ENCODE results near the gene RDX.

Gene RDX

DNA sequence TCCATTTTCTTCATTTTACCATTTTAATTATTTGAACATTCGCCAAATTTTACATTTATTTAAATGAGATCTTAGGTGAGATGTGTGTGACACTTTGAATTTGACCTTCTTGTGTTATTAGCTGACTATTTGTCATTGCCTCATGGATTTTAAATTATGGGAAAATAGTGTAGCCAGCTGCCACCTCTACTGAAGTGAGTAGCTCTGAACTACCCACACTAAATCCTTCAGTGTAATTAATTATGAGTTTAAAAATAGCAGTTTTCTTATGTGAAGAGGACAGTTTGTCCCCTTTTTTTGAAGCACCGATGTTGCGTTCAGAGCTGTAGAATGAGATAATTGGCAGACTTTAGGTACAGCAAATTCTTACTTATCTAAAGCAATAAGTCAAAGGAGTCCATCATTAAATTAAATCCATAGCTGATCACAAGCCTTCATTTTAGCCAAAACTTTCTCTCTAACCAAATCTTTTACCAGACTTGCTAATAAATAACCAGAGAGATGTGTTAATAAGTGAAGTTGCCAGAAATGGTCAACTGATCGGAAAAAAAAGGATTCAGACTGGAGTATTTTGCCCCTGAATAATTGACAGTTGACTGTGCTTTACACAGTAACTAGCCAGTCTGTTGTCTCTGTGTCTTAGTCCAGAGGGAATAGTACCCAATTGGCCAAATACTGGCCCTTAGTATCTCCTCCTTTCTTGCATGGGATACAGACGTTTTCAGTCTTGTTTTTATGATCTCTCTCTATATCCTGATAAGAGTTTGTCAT lies 128.2 kb downstream of the RDX start:
- no peak for FAIRE-seq

DNA sequence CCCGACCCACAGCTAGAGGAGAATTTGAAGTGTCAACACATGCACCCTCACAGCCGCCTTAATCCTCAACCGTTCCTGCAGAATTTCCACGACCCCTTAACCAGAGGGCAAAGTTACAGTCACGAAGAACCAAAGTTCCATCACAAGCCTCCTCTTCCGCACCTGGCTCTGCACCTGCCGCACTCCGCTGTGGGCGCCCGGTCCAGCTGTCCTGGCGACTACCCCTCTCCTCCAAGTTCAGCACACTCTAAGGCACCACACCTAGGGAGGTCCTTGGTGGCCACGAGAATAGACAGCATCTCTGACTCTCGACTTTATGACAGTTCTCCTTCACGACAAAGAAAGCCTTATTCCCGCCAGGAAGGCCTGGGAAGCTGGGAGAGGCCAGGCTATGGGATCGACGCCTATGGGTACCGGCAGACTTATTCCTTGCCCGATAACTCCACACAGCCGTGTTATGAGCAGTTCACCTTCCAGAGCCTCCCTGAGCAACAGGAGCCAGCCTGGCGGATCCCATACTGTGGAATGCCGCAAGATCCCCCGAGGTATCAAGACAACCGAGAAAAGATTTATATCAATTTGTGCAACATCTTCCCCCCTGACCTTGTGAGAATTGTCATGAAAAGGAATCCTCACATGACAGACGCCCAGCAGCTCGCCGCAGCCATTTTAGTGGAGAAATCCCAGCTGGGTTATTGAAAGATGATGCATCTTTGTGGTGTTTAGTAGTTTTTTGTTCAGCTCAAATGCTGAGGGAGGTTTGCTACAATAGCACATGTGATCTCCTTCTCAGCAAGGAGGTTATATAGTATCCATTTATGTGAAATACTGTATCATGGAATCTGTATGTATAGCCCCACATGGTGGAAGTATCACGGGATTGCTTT lies 131.1 kb downstream of the RDX start:
- FAIRE-seq: no peak

DNA sequence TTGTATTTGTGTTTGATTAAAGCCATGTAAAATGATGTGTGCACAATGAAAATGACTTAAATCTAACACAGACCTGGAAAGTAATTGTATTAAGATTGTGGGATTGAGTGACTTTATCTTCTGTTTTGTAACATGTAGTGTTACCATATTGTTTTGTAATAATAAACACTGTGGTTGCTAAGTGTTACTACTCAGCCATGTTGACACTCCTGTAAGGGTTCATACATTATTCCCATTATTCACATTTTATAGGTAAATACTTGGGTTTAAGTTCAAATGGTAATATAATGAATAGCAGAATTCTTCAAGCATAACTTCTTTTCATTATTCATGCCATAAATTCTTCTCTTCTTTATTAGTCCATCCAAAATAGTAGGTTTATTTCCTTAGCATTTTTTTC lies 134.2 kb downstream of the RDX start:
- no peak for FAIRE-seq

DNA sequence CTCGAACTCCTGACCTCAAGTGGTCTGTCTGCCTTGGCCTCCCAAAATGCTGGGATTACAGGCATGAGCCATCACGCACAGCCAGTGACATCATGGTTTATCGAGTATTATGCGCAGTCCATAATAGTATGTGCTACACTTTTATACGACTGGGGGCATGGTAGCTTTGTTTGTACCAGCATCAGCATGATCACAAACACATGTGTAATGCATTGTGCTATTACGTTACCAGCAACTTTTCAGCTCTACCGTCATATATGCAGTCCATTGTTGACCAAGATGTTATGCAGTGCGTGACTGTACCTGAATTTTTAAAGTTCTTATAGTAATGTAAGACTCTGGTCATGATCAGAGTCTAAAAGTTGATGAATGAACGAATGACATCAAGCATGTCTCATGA lies 135.4 kb downstream of the RDX start:
- no peak for FAIRE-seq

DNA sequence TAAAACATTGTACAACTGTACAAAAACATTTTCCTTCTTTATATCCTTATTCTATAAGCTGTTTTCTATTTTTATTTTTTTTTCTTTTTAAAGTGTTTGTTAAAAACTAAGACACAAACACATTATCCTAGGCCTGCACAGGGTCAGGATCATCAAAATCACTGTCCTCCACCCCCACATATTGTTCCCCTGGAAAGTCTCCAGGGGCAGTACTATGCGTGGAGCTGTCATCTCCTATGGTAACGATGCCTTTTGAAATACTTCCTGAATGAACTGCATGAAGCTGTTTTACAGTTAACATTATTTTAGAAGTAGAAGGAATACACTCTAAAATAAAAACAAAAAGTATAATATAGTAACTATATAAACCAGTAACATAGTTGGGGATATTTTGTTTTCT lies 136.0 kb downstream of the RDX start:
- no peak for FAIRE-seq

DNA sequence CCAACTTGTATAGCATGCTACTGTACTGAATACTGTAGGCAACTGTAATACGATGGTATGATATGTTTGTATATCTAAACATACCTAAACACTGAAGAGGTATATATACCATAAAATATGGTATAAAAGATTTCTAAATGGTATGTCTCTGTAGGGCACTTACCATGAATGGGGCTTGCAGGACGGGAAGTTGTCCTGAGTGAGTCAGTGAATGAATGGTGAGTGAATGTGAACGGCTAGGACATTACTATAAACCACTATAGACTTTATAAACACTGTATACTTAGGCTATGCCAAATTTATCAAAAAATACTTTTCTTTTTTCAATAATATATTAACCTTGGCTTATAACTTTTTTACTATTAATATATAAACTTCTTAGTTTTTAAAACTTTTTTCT lies 136.4 kb downstream of the RDX start:
- peak; percentile 31 for FAIRE-seq

DNA sequence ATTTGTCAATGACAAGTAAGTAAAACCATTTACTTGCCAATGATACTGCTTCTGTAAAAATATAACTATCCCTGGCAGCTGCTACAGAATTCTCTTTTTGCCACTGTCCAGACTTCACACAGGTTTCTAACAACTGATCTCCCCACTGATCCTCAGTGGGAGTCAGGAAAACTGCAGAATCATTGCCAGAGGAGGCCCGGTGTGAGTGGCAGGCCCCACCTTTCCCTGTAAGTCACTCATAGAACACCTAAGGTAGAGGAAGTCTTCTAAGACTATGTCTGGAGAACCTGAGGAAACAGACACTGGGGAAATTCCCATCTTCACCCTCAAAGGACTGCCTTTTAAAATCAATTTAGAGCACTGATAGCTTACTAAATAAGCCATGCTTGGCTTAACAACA lies 136.9 kb downstream of the RDX start:
- FAIRE-seq: no peak

DNA sequence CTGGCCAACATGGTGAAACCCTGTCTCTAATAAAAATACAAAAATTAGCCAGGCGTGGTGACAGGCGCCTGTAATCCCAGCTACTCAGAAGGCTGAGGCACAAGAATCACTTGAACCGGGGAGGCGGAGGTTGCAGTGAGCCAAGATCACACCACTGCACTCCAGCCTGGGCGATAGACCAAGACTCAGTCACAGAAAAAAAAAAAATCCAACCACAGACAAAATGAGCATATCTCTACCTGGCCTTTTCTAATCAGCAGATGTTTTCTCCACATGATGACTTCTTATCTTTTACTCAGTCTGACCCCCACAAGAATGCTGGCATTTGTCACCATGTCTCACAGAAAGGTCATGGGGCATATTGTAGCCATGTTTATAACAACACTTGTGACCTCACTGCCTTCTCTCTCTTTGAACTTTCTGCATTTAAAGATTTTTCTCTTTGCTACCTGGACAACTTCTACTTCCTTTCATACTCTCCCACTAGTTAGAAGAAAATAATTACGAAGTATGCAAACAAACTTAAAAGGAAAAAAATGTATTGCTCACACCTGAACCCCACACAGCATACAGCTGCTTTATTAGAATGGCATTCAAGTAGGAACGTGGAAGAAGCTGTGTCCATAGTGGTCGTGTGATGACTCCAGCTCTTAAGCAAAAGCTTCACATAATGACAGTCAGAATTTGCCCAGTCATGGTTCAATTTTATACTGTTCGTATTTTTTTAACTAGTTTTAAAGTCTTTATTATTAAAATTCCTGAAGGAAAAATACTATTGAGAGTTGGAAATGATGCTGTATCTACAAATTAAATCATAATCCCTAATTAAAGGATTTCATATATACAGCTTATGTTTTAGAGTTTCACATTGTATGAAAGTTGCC lies 137.9 kb downstream of the RDX start:
- no peak for FAIRE-seq

DNA sequence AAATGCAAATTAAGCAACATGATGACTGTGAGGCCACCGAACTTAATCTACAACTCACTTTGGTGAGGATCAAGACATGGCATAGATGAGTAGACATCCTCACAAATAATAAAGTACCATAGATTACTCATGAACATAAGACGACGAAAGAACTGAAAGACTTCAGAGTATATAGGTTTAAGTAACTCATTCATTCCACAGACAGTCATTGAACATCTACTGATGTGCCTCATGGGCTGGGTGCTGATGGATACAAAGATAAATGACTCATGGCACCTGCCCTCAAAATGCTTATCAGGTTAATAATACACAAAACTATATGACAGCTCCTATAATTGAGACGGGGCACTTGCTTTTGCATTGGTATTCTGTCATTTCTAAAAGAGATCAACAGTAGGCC lies 139.9 kb downstream of the RDX start:
- no peak for FAIRE-seq

DNA sequence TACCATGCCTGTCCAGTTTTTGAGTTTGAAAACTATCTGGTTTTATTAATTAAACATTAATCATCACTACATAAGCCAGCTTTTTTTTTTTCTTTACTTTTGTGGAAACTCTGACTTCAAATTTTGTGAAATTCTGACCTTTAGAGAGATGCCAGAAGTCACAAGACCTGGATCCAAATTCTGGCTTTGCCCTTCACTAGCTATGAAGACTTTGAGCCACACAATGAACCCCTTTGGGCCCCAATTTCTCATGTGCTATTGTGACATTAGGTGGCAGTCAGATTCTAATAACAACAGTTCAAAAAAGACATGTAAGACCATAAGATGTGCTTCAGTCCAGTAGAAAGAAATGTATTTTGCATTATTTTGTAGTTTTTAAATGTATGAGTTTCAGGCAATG lies 142.9 kb downstream of the RDX start:
- FAIRE-seq: no peak

DNA sequence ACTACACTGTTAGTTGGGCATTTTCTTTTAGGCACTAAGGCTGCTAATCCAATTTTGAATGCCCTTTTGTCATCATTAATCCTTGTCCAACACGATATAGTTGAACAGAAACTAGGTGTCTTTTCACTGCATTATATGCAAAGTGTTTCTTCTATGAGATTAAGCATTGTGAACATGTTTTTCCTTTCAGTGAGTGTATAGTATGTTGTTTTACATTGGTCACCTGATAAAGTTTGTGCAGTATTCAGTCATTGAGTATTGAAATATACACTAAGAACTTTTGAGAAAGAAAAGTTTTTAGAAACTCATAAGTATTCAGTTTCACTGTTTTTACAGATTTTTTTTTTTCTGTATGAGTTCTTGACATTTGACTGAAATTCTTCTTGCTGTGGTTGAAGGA lies 144.2 kb downstream of the RDX start:
- FAIRE-seq: no peak

DNA sequence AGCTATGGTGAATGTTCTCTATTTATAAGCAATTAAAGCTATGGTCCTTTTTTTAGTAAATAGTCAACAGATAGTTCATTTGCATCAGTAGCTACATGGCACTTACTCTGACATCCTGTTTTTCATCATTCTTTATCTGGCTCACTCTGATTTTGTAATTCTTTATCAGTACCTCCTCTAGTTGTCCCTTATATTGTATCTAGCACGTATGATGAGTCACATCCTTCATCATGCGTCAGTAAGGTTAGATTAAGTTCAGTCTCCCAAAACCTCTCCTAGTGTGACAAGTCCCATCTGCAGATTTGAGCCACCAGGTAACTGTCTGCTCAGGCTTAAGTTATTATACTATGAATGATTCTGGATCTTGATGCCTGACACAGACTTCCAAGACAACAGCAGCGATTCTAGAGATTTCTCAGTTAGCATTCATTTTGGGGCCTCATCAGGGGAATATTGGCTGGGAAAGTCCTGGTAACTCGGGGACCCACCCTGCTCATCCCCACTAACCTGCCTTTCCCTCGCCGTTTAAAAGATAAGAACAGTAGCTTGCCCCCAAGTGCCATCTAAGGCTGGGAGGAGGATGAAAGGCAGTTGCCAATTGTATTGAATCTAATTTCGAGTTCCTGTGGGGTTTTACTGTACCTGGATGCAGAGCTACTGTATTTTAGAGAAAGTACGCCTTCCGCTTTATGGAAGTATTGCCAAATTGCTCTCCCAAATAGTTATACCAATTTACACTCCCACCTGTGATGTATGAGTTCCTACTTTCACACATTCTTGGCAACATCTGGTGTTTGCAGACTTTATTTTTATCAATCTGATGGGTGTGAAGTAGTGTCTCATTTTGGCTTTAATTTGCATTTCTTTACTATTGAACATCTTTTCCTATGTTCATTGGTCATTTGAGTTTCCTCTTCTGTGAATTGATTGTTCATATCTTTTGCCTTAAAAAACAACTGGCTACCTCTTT lies 147.4 kb downstream of the RDX start:
- no peak for FAIRE-seq

DNA sequence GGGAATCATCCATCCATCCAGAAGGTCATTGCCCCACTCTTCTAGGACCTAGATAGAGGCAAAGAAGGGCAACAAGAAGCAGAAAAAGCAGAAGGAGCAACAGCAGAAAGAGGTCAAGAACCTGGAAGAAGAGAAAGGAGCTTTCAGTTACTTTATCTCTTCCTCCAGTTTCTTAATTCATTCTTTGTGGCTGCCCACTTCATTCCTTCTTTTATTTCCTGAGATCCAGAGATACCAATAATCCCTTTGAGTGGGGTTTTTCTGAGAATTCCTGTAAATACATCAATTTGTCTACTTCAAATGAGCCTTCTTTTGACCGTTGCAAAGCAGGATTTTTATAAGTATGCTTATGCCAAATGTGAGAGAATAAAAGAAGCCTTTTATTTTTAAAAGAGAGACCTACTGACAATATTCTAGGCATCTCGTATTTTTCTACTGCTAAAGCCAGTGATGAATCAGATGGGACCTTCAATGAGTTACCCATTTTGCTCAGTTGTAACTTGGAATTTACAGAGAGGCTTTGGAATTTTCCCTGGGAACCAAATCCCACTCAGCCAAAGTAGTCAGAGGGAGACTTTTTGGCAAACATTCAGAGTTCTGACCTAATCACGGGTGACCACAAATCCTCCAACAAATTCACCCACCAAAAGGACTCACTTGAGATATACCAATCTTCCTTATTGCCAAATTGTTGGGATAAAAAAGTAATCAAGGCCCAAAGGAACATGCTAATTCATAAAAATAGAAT lies 148.3 kb downstream of the RDX start:
- FAIRE-seq: no peak

DNA sequence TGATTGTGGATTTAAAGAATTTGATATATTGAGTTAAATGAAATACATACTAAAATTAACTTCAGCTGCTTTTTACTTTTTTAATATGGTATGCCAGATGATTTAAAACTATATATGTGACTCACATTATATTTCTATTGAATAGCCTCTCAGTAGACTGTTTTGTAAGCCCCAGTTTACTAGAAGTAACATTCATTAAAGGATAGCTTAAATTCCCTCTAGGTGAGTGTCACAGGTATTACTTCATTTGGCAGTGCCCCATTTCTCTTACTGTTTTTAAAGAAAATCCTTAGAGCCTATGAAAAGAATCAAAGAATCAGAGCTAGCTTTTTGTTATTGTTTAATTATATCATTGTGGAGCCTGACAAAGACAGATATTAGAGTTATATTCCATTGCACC lies 154.6 kb downstream of the RDX start:
- FAIRE-seq: no peak

DNA sequence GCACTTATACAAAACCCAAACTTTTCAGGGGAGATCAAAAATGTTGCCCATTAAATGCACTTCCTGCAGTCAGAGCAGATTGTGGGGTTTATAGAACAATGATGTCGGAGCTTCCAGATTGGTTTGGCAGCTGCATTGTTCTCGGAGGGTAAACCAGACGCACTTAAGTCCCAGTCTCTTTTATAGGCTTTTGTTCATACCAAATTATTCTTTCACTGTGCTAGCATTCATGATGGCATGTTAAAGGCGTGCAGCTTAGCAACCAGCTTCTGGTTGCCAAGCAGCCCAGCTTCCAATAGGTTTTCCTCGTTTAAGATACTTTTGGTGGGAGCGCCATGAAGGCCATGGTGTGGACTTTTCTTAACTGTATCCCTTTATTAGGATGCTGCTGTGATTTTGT lies 162.3 kb downstream of the RDX start:
- no peak for FAIRE-seq

DNA sequence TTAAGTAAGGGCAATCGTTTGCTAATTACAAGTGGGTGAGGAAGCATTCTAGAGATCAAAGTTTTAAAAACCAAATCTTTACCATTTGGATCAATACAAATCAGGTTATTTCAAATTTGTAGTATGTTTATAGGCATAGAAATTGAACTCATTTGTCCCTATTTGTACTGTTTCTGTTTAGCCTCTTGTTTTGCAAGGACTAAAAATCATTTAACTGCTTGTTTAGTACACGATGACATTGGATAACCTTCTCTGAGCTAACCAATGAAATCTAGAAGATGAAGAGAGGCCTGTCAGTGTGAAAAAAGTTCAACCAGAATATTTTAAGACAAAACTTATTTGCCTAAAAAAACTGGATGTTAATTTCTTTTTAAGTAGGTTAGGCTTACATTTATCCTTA lies 163.3 kb downstream of the RDX start:
- FAIRE-seq: peak; percentile 58

DNA sequence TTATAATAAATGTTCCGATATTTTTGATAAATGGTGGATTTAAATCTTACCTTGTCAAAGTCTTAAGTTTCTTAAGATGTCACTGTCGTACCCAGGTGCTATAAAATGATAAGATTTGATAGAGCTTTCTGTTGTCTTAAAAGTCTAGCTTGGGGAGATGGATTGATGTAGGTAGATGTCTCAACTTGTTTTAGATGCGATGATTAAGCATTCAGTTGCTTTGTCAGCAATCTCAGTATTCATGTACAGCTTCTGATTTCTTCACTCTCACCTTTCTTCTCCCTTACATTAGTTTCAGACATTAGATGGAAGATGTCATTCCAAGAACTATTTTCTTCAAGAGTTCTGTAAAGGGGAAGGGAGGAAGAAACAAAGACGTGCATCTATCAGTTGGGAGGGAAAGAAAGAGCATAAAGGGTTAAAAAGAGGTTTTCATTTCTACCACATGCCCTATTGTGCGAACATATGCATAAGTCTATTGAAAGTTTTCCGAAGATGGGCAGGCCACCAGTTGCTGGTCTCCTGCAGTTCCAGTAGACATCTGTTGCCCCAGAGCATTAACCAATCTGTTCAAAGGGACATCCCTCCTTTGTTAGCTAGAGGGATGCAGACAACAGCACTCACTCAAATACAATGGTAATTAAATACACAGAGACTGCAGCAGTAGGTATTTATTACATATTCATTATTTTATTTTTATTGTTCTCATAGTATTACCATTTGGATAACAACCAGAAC lies 164.9 kb downstream of the RDX start:
- FAIRE-seq: peak; percentile 51

DNA sequence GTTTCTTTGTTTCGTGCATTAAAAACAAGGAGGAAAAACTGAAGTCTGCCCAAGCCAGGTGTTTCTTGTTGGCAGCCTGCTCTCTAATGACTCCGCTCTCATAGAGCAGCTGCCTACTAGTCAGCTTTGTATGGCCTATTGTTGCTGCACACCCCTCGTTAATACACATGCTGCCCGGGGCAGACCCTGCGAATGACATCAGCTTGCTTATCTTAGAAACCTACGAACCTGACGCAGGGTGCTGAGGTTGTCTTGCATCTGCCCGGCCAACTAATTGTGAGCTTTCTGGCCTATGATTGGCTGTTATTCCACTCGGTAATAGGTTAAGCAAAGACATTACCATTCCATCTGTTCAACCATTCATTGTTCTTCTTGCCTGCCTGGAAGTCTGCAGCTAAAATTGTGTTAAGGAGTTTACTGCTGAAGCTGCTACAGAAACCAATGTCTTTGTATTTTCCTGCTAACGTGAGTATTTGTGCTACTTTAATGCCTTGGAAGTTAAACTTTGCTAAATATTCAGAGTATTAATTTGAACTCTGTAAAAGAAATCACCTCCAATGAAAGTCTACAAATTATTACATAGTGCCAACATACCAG lies 165.7 kb downstream of the RDX start:
- FAIRE-seq: no peak

DNA sequence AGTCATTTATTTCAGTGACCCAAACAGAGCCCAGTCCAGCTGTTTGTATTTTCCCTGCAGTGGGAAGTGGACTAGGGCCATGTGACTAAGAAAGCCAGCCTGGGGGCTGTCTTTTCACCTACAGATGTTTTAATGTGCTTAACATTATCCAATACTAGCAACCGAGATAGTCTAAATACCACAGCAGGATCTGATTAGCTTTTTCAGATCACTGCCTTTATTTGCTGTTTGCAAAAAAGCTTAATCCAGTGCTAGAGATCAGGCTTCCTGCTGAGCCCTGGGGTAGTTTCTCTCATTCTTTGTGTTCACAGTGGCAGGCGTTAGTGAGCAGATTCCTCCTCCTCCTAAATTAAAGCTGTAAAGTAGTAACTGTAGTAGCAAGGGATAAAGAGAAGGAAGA lies 168.3 kb downstream of the RDX start:
- no peak for FAIRE-seq

DNA sequence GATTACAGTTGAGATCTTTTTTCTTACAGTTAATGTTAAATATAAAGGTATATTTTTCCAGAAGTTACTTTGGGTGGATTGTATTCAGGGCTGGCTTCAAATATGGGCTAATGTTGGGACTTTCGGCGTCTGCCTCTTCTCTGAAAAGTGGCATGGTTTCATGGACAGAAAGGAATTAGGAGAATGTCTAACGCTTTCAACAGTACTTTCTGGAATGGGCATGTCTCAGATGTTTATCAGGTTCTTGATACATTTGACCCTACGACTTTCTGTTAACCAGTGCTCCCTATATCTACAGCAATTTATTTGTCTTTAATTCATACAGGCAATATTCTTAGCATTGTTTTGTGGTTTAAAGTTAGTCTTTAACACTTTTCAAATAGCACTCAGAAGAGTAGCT lies 169.5 kb downstream of the RDX start:
- no peak for FAIRE-seq

Data from colon (tissue), 2 donors.